Parathyroid adenoma (tissue), 2 donors: ENCODE data around the gene DUS2.

ENCODE experiments used
- H2AFZ ChIP-seq: fragments of 300-600 bp; sonication (generic); one replicate; pipeline ENCODE4 v1.7.0; 2017; ENCODE audit warnings: antibody characterized with exemption, mild to moderate bottlenecking
- H3K27ac ChIP-seq: fragments of 300-600 bp; sonication (generic); one replicate; pipeline ENCODE4 v1.7.0; 2017
- H3K27me3 ChIP-seq: fragments of 300-600 bp; sonication (generic); one replicate; pipeline ENCODE4 v1.7.0; 2017; ENCODE audit warnings: low read length; ENCODE audit not compliant: control insufficient read depth, insufficient read depth
- H3K36me3 ChIP-seq: fragments of 300-600 bp; sonication (generic); one replicate; pipeline ENCODE4 v1.7.0; 2017; ENCODE audit warnings: low read length; ENCODE audit not compliant: control insufficient read depth, insufficient read depth
- H3K4me1 ChIP-seq: fragments of 300-600 bp; sonication (generic); one replicate; pipeline ENCODE4 v1.7.0; 2017; ENCODE audit warnings: control low read depth
- H3K4me2 ChIP-seq: fragments of 300-600 bp; sonication (generic); one replicate; pipeline ENCODE4 v1.7.0; 2017; ENCODE audit warnings: low read length
- H3K4me3 ChIP-seq: fragments of 300-600 bp; sonication (generic); one replicate; pipeline ENCODE4 v1.7.0; 2017; ENCODE audit warnings: low read depth, low read length
- H3K79me2 ChIP-seq: fragments of 300-600 bp; sonication (generic); one replicate; pipeline ENCODE4 v1.7.0; 2017; ENCODE audit warnings: control low read depth
- H3K9ac ChIP-seq: fragments of 300-600 bp; sonication (generic); one replicate; pipeline ENCODE4 v1.7.0; 2017; ENCODE audit warnings: mild to moderate bottlenecking
- H3K9me3 ChIP-seq: fragments of 300-600 bp; sonication (generic); one replicate; pipeline ENCODE4 v1.7.0; 2017; ENCODE audit warnings: low read length; ENCODE audit not compliant: control insufficient read depth
- TF ChIP-seq, protein P1 (sequence below): fragments of 300-600 bp; sonication (generic); IDR thresholded peaks from one replicate; pipeline ENCODE4 v1.7.0; 2017; ENCODE audit warnings: antibody characterized with exemption, mild to moderate bottlenecking
- donor health status: primary hyperparathyroidism.

The DUS2 gene

DNA sequence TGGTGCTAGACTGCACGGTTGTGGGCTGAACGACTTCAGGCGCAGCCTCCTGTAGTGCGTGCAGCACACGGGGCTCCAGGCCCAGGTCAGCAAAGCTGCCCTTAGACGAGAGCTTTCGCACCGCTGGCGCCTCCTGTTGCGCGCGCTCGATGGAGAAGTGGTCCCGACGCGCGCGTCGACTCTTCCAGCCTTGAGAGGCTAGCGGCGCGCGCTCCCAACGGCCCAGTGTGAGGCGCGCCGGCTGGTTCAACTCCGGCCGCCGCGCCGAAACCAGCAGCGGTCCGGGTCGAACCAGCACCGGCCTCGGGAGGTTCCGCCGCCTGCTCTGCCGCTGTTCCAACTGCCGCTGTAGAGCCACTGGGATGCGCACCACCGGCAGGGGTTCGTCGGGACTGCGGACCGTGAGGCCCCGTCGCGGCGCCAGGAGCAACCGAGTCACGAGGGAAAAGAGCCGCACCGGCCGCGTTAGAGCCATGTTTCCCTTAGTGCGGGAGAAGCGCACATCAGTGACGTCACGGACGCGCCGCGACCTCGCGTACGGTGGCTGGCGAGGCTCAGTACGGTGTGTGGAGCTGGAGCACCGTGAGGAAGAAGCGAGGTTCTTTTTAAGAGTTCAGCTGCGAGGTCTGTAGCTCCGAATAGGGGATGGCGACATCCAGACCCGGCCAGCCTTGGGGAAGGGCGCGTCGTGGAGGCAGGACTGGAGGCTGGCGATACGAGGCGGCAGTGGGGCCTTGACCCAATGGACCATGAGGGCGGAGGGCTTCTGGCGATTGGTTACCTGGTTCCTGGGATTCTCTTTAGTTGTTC lies at the start of gene DUS2, which contains the start of gene DDX28:
DUS2 (plus strand) TSS at position 557 of the 810 bp plus-strand sequence. CDS start 14,740 bp downstream, outside the sequence.
DDX28 (minus strand) TSS at position 505 of the 810 bp plus-strand sequence; CDS start at position 475, 30 bp downstream.
- H3K4me1 ChIP-seq = no peaks in the 10 kb centered on the region
- peak within 1 kb of the TSS; percentile 93 for H3K4me3 ChIP-seq
- TF ChIP-seq, protein P1, sequence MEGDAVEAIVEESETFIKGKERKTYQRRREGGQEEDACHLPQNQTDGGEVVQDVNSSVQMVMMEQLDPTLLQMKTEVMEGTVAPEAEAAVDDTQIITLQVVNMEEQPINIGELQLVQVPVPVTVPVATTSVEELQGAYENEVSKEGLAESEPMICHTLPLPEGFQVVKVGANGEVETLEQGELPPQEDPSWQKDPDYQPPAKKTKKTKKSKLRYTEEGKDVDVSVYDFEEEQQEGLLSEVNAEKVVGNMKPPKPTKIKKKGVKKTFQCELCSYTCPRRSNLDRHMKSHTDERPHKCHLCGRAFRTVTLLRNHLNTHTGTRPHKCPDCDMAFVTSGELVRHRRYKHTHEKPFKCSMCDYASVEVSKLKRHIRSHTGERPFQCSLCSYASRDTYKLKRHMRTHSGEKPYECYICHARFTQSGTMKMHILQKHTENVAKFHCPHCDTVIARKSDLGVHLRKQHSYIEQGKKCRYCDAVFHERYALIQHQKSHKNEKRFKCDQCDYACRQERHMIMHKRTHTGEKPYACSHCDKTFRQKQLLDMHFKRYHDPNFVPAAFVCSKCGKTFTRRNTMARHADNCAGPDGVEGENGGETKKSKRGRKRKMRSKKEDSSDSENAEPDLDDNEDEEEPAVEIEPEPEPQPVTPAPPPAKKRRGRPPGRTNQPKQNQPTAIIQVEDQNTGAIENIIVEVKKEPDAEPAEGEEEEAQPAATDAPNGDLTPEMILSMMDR = no peak
- peak within 1 kb of the TSS; percentile 99 for H2AFZ ChIP-seq
- H3K9ac ChIP-seq = peak within 1 kb of the TSS; percentile 55
- no peaks in the 10 kb centered on the region for H3K9me3 ChIP-seq
- no peaks in the 10 kb centered on the region for H3K27me3 ChIP-seq
- peaks cover 13% of the 10 kb centered on the region for H3K79me2 ChIP-seq
- H3K4me2 ChIP-seq = peak within 1 kb of the TSS; percentile 62
- no peaks in the 10 kb centered on the region for H3K36me3 ChIP-seq
- H3K27ac ChIP-seq = peak within 1 kb of the TSS; percentile 87

DNA sequence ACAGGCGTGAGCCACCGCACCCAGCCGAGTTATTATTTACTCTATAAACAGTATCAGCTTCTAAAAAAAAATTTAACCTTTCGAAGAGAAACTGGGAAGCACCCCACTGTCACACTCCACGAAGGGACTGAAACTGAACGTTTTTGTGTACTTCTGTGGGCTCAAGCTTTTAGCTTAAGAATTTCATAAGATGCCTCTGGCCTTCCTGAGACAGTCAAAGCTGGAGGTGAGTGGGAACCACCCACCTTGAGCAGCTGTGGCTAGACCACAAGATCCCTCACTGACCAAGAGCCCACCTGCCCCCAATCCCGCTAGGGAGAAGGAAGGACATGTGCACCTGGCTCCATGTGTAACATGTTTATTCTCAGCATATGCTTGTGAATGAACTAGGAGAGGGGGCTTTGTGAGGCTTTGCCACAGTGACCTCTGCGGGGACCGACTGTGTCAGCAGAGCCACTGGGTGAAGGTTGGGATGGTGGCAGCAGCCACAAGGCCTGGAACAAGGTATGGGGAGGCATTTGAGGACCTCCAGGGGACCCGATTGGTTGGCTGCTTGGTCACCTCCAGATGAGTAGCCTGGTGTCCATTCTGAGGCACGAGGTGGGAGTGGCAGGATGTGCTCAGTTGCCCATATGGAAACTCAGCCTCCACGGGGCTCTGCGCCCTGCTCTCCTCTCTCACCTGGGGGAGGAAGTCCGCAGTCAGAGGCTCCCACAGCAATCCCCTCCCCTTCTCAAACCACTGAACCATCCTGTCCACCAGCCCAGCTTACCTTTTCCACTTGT lies 47.6 kb upstream of the DUS2 start:
- no peak overlapping the region for H3K9ac ChIP-seq
- no peak overlapping the region for H2AFZ ChIP-seq
- H3K36me3 ChIP-seq = no peaks in the 10 kb centered on the region
- no peaks in the 10 kb centered on the region for H3K79me2 ChIP-seq
- no peaks in the 10 kb centered on the region for H3K9me3 ChIP-seq
- H3K27ac ChIP-seq = no peak overlapping the region
- H3K4me1 ChIP-seq = no peaks in the 10 kb centered on the region
- H3K4me3 ChIP-seq = no peak overlapping the region
- no peak overlapping the region for H3K4me2 ChIP-seq
- TF ChIP-seq, protein P1 = no peak
- no peaks in the 10 kb centered on the region for H3K27me3 ChIP-seq

DNA sequence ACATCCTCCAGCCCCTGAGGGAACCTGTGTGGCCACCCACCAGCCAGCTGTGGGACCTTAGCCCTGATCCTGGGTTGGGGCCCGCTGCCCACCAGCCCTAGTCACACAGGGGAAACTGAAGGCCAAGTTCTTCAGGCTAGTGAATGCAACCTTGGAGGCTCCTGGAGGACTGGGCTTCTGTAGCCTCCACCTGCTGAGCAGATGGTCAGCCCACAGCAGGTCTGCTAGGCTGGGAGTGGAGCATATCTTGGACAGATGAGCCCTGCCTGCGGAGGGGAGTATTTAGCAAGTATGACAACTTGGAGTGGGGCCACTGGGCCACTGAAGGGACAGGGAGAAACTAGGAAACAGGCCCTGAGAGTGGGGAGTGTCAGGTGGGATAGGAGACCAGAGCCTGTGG lies 46.9 kb upstream of the DUS2 start:
- TF ChIP-seq, protein P1 = no peak
- Histone ChIP-seq H3K4me3 (no peak overlapping the region), H3K4me2 (no peak overlapping the region)

DNA sequence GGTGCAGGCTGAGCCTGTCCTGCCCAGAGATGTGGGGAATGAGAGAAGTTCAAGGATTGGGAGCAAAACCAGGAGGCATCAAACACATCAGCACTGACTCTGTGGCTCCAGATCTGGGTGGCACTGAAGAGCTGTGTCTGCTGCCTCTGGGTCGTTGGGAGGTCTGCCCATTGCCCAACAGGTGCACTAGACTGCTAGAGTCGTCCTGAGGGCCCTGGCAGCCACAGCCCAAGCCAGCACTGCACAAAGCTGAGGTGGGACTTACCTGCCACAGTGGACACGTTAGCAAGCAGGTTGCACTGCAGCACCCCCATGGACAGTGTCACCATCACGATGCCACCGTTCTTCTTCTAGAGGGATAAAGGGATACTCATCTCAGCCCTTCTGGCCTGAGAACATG lies 46.1 kb upstream of the DUS2 start:
- TF ChIP-seq, protein P1 = no peak
- H3K9me3 ChIP-seq = no peaks in the 10 kb centered on the region

More for the DNA sequence above, 46.9 kb upstream of the DUS2 start:
- Histone ChIP-seq H3K9ac (no peak overlapping the region), H3K79me2 (no peaks in the 10 kb centered on the region), H3K4me1 (no peaks in the 10 kb centered on the region), H3K27me3 (no peaks in the 10 kb centered on the region), H3K9me3 (no peaks in the 10 kb centered on the region), H3K27ac (no peak overlapping the region), H3K36me3 (no peaks in the 10 kb centered on the region), H2AFZ (no peak overlapping the region)

More for the DNA sequence above, 46.1 kb upstream of the DUS2 start:
- Histone ChIP-seq H3K27me3 (no peaks in the 10 kb centered on the region), H3K36me3 (no peaks in the 10 kb centered on the region), H3K4me3 (no peak overlapping the region), H3K4me2 (no peak overlapping the region), H3K9ac (no peak overlapping the region), H3K79me2 (no peaks in the 10 kb centered on the region), H3K27ac (no peak overlapping the region), H3K4me1 (no peaks in the 10 kb centered on the region), H2AFZ (no peak overlapping the region)
